ENCODE data around the gene CD300LB. TPM values are rescaled to one million over a fixed set of nuclear protein-coding genes. Genes with fewer than 3 reads are reported as not detected.
A peak's percentile ranks its signal among the peaks of the same experiment; 100 is the strongest.
"Not testable (repeated sequence)": the region's sequence is repeated elsewhere in the genome, so short reads cannot be mapped to it uniquely, and the experiment has no call there.

The CD300LB gene
- total RNA-seq, 4 donors from 2014 or later: 0.16 TPM; not detected in 3

- Histone ChIP-seq H3K27me3 (no peaks in the 10 kb centered on the region), H3K4me1 (no peaks in the 10 kb centered on the region), H3K36me3 (no peaks in the 10 kb centered on the region), H3K9me3 (no peaks in the 10 kb centered on the region), H3K27ac (no peak overlapping the region), H3K4me3 (no peak overlapping the region)
- ATAC-seq (no peak), DNase-seq (peak in 1 of 2 donors; percentile 27)
- intact Hi-C loops (cut with DNase I; ENCODE audit: low total_unique reads): no loop called here
- no peak for TF ChIP-seq CTCF (IDR thresholded peaks at IDR 0.05 in 4 of 5, conservative IDR thresholded peaks at IDR 0.05 in 1 of 5)
- TF ChIP-seq POLR2A (IDR thresholded peaks at IDR 0.05): no peak
- in situ Hi-C loops (cut with MboI; ENCODE audit: low sequenced_read_pairs in 4 of 4): no loop called here
Observed at GRCh38 chr17:74520016-74520434, 11.2 kb downstream of the CD300LB start.

GRCh38 chr17:74518413-74518981 is 12.8 kb downstream of the CD300LB start:
- H3K36me3 ChIP-seq; DNase-seq; in situ Hi-C loops (cut with MboI; ENCODE audit: low sequenced_read_pairs in 4 of 4); H3K9me3 ChIP-seq; H3K4me1 ChIP-seq; H3K4me3 ChIP-seq; ATAC-seq; H3K27ac ChIP-seq; H3K27me3 ChIP-seq: not testable (repeated sequence)
- intact Hi-C loops (cut with DNase I; ENCODE audit: low total_unique reads): loop anchor here (10.0 kb wide), 1 partner anchor 304 kb away; the partner anchor contains the start of gene TTYH2

GRCh38 chr17:74516561-74517328 is 14.5 kb downstream of the CD300LB start:
- no peak for TF ChIP-seq CTCF (IDR thresholded peaks at IDR 0.05 in 4 of 5, conservative IDR thresholded peaks at IDR 0.05 in 1 of 5)
- no peak for TF ChIP-seq POLR2A (IDR thresholded peaks at IDR 0.05)
- intact Hi-C loops (cut with DNase I; ENCODE audit: low total_unique reads): loop anchor here (10.0 kb wide), 1 partner anchor 302 kb away; the partner anchor contains the start of gene TTYH2
- no peak overlapping the region for H3K27ac ChIP-seq

GRCh38 chr17:74515941-74516340 is 15.3 kb downstream of the CD300LB start:
- H3K9me3 ChIP-seq: no peaks in the 10 kb centered on the region
- in situ Hi-C loops (cut with MboI; ENCODE audit: low sequenced_read_pairs in 4 of 4) (no loop called here), intact Hi-C loops (cut with DNase I; ENCODE audit: low total_unique reads) (loop anchor here (10.0 kb wide), 1 partner anchor 301 kb away; the partner anchor contains the start of gene TTYH2)
- H3K4me3 ChIP-seq: no peak overlapping the region
- ATAC-seq (no peak), DNase-seq (no peak)
- no peak for TF ChIP-seq CTCF (IDR thresholded peaks at IDR 0.05 in 4 of 5, conservative IDR thresholded peaks at IDR 0.05 in 1 of 5)
- no peak for TF ChIP-seq POLR2A (IDR thresholded peaks at IDR 0.05)
- no peak overlapping the region for H3K27ac ChIP-seq
- no peaks in the 10 kb centered on the region for H3K27me3 ChIP-seq
- H3K36me3 ChIP-seq: no peaks in the 10 kb centered on the region
- H3K4me1 ChIP-seq: peaks cover 13 to 19% of the 10 kb centered on the region in 2 donors

More at GRCh38 chr17:74516561-74517328, 14.5 kb downstream of the CD300LB start:
- Histone ChIP-seq H3K9me3 (no peaks in the 10 kb centered on the region), H3K36me3 (no peaks in the 10 kb centered on the region), H3K27me3 (no peaks in the 10 kb centered on the region), H3K4me3 (no peak overlapping the region), H3K4me1 (peaks cover 8 to 12% of the 10 kb centered on the region in 2 donors)
- in situ Hi-C loops (cut with MboI; ENCODE audit: low sequenced_read_pairs in 4 of 4): no loop called here
- no peak for DNase-seq
- no peak for ATAC-seq

GRCh38 chr17:74514632-74515334 is 16.5 kb downstream of the CD300LB start:
- intact Hi-C loops (cut with DNase I; ENCODE audit: low total_unique reads) (loop anchor here (5.0 to 10.0 kb wide), 2 partner anchors 127 to 300 kb away; partner anchors contain the start of gene TTYH2), in situ Hi-C loops (cut with MboI; ENCODE audit: low sequenced_read_pairs in 4 of 4) (no loop called here)
- peak in 1 of 2 donors; percentile 27 for DNase-seq
- peaks cover 13 to 19% of the 10 kb centered on the region in 2 donors for H3K4me1 ChIP-seq
- H3K9me3 ChIP-seq: no peaks in the 10 kb centered on the region
- no peak overlapping the region for H3K4me3 ChIP-seq
- TF ChIP-seq POLR2A (IDR thresholded peaks at IDR 0.05) (no peak), CTCF (IDR thresholded peaks at IDR 0.05 in 4 of 5, conservative IDR thresholded peaks at IDR 0.05 in 1 of 5) (peak in 2 of 5 experiments; percentile 19 to 25)
- H3K36me3 ChIP-seq: no peaks in the 10 kb centered on the region
- H3K27ac ChIP-seq: no peak overlapping the region
- peak in 1 of 2 donors; percentile 10 for ATAC-seq
- H3K27me3 ChIP-seq: no peaks in the 10 kb centered on the region
